Measurements from ENCODE around the gene COL9A3. TPM values are rescaled to one million over a fixed set of nuclear protein-coding genes. Genes with fewer than 3 reads are reported as not detected.

The COL9A3 gene
- polyA plus RNA-seq, 1 experiment: 0.98 TPM

DNA sequence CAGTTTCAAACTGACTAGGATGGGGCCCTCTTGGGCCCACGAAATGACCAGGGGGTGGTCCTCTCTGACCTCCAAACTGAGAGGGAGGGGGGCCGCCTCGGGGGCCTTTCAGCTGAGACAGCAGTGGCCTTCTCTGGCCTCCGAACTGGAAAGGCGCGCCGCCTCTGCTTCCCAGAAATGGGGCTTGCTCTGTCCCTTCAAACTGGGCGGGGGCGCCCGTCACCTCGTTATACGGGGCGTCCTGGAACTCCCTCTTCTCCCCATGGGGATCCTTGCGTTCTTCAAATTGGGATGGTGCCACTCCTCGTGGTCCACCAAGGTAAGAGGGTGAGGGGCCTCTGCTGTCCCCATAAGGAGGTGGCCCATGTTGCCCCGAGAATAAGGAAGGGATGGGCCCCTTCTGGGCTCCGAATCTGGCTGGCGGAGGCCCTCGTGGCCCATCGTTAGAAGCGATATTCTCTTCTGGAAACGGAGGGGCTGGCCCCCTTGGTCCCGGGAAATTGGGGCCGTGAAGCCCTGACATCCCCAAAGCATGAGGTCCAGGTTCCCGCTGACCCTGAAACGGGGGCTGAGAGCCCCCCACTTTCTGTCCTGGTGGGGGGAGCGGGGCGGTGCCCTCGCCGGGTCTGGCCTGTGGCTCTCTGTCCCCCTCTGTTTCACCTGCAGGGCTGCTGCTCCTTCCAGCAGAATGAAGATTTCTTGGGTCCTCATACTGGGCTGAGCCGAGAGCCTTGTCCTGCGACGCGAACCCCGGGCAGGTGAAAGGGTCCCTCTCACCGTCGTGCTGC, 63.5 kb downstream of the COL9A3 start:
- POLR2A ChIA-PET: interaction anchor here (0.6 kb wide), 1 partner anchor 953 kb away, joined by 3 read pairs; no protein-coding TSS in a partner anchor
- TF ChIP-seq, protein P1, sequence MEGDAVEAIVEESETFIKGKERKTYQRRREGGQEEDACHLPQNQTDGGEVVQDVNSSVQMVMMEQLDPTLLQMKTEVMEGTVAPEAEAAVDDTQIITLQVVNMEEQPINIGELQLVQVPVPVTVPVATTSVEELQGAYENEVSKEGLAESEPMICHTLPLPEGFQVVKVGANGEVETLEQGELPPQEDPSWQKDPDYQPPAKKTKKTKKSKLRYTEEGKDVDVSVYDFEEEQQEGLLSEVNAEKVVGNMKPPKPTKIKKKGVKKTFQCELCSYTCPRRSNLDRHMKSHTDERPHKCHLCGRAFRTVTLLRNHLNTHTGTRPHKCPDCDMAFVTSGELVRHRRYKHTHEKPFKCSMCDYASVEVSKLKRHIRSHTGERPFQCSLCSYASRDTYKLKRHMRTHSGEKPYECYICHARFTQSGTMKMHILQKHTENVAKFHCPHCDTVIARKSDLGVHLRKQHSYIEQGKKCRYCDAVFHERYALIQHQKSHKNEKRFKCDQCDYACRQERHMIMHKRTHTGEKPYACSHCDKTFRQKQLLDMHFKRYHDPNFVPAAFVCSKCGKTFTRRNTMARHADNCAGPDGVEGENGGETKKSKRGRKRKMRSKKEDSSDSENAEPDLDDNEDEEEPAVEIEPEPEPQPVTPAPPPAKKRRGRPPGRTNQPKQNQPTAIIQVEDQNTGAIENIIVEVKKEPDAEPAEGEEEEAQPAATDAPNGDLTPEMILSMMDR (IDR thresholded peaks at IDR 0.05; ENCODE audit: low read depth, low read length): no peak

DNA sequence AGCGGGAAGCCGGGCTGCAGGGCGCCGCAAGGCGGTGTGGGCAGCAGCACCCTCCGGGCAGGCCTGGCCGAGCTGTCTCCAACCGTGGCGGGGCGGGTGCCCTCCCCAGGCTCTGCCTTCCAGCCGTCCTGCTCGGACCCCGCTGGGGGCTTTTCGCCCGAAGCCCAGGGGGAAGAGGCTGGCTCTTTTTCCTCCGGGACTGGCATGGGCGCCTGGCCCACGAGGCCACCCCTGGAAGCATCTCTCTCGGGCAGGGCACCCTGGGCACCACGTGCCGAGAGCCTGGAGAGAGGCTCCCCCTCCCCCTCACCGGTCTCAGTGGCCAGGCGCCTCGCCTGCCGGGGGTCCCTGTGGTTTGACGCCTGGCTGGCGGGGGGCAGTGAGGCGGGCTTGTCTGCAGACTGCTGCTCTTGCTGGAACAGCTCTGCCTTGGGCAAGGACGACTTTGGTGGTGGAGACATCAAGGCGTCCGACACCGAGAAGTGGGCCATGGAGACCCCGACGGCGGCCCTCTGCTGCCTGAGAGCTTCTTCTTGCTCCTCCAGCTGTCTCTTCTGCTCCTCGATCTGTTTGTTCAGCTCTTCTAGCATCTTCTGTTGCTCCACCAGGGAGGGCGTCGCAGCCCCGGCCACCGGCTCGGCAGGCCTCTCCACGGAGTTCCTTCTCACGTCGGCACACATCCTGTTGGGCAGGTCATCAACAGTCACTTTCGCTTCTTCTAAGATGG, 64.2 kb downstream of the COL9A3 start:
- POLR2A ChIA-PET: interaction anchor here (0.6 kb wide), 1 partner anchor 953 kb away, joined by 3 read pairs; no protein-coding TSS in a partner anchor
- no peak for DNase-seq (ENCODE audit: low read depth, low spot score)
- CTCF ChIA-PET: no interaction called here

More for the DNA sequence above, 63.5 kb downstream of the COL9A3 start:
- no peak for DNase-seq (ENCODE audit: low read depth, low spot score)
- Histone ChIP-seq H3K9me3 (ENCODE audit: control insufficient read depth, insufficient read depth, low read length) (no peaks in the 10 kb centered on the region; the same call in 1 of the 2 replicates), H3K27ac (ENCODE audit: low read depth, low read length) (no peak overlapping the region), H3K27me3 (ENCODE audit: control insufficient read depth, insufficient read depth, low read length) (no peaks in the 10 kb centered on the region), H3K4me3 (ENCODE audit: low read depth, low read length) (no peak overlapping the region)
- CTCF ChIA-PET: no interaction called here

DNA sequence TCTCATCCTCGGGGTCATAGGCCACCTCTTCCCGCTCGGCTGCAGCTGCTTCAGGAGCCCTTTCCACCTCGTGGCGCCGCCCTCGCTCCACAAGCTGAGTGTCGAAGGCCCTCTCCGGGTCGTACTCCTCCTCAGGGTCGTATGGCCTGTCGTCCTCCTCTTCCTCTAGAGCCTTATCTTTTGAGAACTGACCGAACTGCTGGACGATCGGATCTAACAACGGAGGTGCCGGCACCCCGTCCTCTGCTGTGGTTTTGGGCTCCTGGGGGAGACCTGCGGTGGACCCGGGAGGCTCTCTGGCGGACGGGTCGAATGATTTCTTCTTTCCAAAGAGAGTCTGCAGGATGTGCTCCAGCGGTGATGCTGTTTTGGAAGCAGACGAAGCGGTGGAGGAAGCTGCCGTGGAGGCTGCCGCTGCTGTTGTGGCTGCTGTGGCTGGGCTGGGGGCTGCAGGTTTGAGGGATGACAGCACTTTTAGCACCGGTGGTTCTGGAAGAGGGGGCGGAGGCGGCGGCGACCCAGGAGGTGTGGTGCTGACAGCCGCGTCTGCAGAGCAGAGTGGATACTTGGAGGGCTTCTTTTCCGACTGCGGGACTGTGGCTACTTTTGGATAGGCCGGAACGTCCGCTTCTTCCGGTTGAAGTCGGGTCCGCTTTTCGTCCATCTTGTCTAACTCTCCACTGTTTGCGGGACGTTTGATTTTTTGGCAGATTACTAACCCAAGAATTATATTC, 65.0 kb downstream of the COL9A3 start:
- Histone ChIP-seq H3K27ac (ENCODE audit: low read depth, low read length) (no peak overlapping the region), H3K27me3 (ENCODE audit: control insufficient read depth, insufficient read depth, low read length) (no peaks in the 10 kb centered on the region), H3K9me3 (ENCODE audit: control insufficient read depth, insufficient read depth, low read length) (no peaks in the 10 kb centered on the region; the same call in 1 of the 2 replicates), H3K4me3 (ENCODE audit: low read depth, low read length) (no peak overlapping the region)
- ChIA-PET POLR2A (interaction anchor here (0.8 kb wide), 1 partner anchor 193 kb away, joined by 3 read pairs; no protein-coding TSS in a partner anchor), CTCF (interaction anchor here (1.1 kb wide), 1 partner anchor 127 kb away, joined by 3 read pairs; no protein-coding TSS in a partner anchor)
- TF ChIP-seq, protein P1 (IDR thresholded peaks at IDR 0.05; ENCODE audit: low read depth, low read length): no peak
- DNase-seq (ENCODE audit: low read depth, low spot score): no peak

More for the DNA sequence above, 64.2 kb downstream of the COL9A3 start:
- no peaks in the 10 kb centered on the region for H3K27me3 ChIP-seq (ENCODE audit: control insufficient read depth, insufficient read depth, low read length)
- TF ChIP-seq, protein P1 (IDR thresholded peaks at IDR 0.05; ENCODE audit: low read depth, low read length): no peak
- no peak overlapping the region for H3K4me3 ChIP-seq (ENCODE audit: low read depth, low read length)
- H3K9me3 ChIP-seq (ENCODE audit: control insufficient read depth, insufficient read depth, low read length): no peaks in the 10 kb centered on the region; the same call in 1 of the 2 replicates
- no peak overlapping the region for H3K27ac ChIP-seq (ENCODE audit: low read depth, low read length)

DNA sequence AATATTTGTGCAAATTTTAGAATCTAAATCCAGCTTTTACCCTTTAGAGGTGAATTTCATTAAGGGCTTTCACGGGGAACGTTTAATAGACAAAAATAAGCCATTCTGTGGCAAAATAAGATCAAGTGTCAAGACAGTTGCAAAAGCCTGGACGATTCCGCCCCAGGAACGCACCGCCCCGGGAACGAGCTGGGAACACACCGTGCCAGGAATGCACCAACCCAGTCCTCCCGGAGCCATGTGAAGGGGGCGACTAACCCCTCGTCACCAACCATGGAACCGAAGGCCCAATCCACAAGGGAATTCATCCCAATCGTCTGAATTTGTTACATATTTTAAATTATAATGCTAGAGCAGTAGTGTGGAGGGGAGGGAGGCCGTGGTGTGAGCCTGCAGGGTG, 65.6 kb downstream of the COL9A3 start:
- no peaks in the 10 kb centered on the region for H3K27me3 ChIP-seq (ENCODE audit: control insufficient read depth, insufficient read depth, low read length)
- H3K9me3 ChIP-seq (ENCODE audit: control insufficient read depth, insufficient read depth, low read length): no peaks in the 10 kb centered on the region; the same call in 1 of the 2 replicates
- ChIA-PET CTCF (interaction anchor here (1.1 kb wide), 1 partner anchor 127 kb away, joined by 3 read pairs; no protein-coding TSS in a partner anchor), POLR2A (interaction anchor here (0.8 kb wide), 1 partner anchor 194 kb away, joined by 3 read pairs; no protein-coding TSS in a partner anchor)
- DNase-seq (ENCODE audit: low read depth, low spot score): no peak
- H3K4me3 ChIP-seq (ENCODE audit: low read depth, low read length): no peak overlapping the region
- TF ChIP-seq, protein P1 (IDR thresholded peaks at IDR 0.05; ENCODE audit: low read depth, low read length): no peak
- no peak overlapping the region for H3K27ac ChIP-seq (ENCODE audit: low read depth, low read length)
